Astrocyte of the spinal cord (primary cell): ENCODE measurements around the gene RPS6KB1.

Experiments used
- DNase-seq: peaks from one replicate; pipeline ENCODE4 v3.0.0; 2011; ENCODE audit warnings: low read depth, low spot score
- H3K4me3 ChIP-seq: 2 replicates; pipeline ENCODE4 v1.5.1; 2011; ENCODE audit warnings: low read depth, mild to moderate bottlenecking, low read length, moderate library complexity
- CTCF ChIP-seq: IDR thresholded peaks from 2 replicates; pipeline ENCODE4 v1.5.1; 2012; ENCODE audit warnings: low read depth, mild to moderate bottlenecking, low read length, inconsistent platforms
- in situ Hi-C: cut with HindIII; loops from 2 replicates; pipeline ENCODE4 v1.10.0; 2017; ENCODE audit warnings: low sequenced_read_pairs

RPS6KB1 gene

GRCh38 chr17:59874376-59874775 lies 18.5 kb upstream of the RPS6KB1 start:
- H3K4me3 ChIP-seq: no peak overlapping the region
- in situ Hi-C loops: no loop called here
- no peak for DNase-seq
- TF ChIP-seq CTCF: no peak

GRCh38 chr17:59876107-59876506 lies 16.8 kb upstream of the RPS6KB1 start:
- no peak overlapping the region for H3K4me3 ChIP-seq
- in situ Hi-C loops: no loop called here
- TF ChIP-seq CTCF: no peak
- DNase-seq: no peak

- no peak for TF ChIP-seq CTCF
- no peak overlapping the region for H3K4me3 ChIP-seq
- in situ Hi-C loops: no loop called here
- DNase-seq: no peak
Observed at GRCh38 chr17:59877965-59878364, 15.0 kb upstream of the RPS6KB1 start.

GRCh38 chr17:59878624-59879023 lies 14.3 kb upstream of the RPS6KB1 start:
- no peak for DNase-seq
- H3K4me3 ChIP-seq: no peak overlapping the region
- in situ Hi-C loops: no loop called here
- TF ChIP-seq CTCF: no peak

- no peak for DNase-seq
- no peak for TF ChIP-seq CTCF
- no peak overlapping the region for H3K4me3 ChIP-seq
Observed at GRCh38 chr17:59884861-59885260, 8.1 kb upstream of the RPS6KB1 start.

GRCh38 chr17:59888145-59888750 lies 4.7 kb upstream of the RPS6KB1 start:
- TF ChIP-seq CTCF: no peak
- no peak for DNase-seq
- H3K4me3 ChIP-seq: no peak overlapping the region
- in situ Hi-C loops: no loop called here

More at GRCh38 chr17:59884861-59885260, 8.1 kb upstream of the RPS6KB1 start:
- in situ Hi-C loops: no loop called here

- peak; percentile 12 for DNase-seq
- no peak for TF ChIP-seq CTCF
- no peak overlapping the region for H3K4me3 ChIP-seq
- in situ Hi-C loops: no loop called here
Observed at GRCh38 chr17:59890720-59891119, 2.2 kb upstream of the RPS6KB1 start.
